GM12891 (cell line): Measurements from ENCODE around the gene MPZL2.

ENCODE experiments used
- POLR2A ChIP-seq: IDR thresholded peaks from 2 replicates; pipeline ENCODE4 v1.6.1; 2011; ENCODE audit warnings: low read depth, low read length, control low read depth
- POLR2AphosphoS5 ChIP-seq: IDR thresholded peaks from 2 replicates; pipeline ENCODE4 v1.6.1; 2011; ENCODE audit warnings: low read depth, low read length, control low read depth
- POU2F2 ChIP-seq: IDR thresholded peaks from 2 replicates; pipeline ENCODE4 v1.6.1; 2011; ENCODE audit warnings: low read depth, mild to moderate bottlenecking, control low read depth, low read length, moderate library complexity
- SPI1 ChIP-seq: IDR thresholded peaks from 2 replicates; pipeline ENCODE4 v1.6.1; 2011; ENCODE audit warnings: low read depth, low read length, control low read depth
- TAF1 ChIP-seq: IDR thresholded peaks from 2 replicates; pipeline ENCODE4 v1.6.1; 2011; ENCODE audit warnings: low read depth, low read length, control low read depth

DNA sequence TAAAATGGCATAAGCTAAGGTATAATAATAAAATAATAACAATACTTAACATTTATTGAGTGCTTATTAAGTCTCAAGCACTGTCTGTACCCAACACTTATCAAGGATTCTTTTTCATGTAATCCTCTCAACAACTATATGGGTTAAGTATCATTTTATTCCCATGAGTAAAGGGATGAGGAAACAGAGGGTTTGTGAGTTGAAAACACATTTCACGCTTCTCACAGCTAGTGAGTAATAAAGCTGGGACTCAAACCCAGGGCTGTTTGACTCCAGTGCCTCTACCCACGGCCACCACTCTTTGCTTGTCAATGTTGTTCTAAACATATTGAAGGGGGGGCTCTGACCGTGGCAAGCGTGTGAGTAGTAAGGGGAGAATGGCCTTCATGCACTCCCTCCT is 49.1 kb upstream of the MPZL2 start:
- TF ChIP-seq SPI1 (no peak), POLR2A (no peak), POLR2AphosphoS5 (no peak), TAF1 (no peak), POU2F2 (no peak)
